WTC11 (cell line): Measurements from ENCODE around the gene TECR. TPM values are rescaled to one million over a fixed set of nuclear protein-coding genes. Genes with fewer than 3 reads are reported as not detected.

Source experiments
- ATAC-seq: fragments of 200-7000 bp; cut with Tn5 transposase; 2 replicates; pipeline ENCODE4 v1.10.0; 2021; ENCODE audit warnings: mild to moderate bottlenecking, moderate library complexity
- CTCF ChIA-PET: fragments of 300-600 bp; sonication (Branson Sonifier 250); formaldehyde crosslinking; loops from one replicate; lab custom pipeline; 2021; ENCODE audit warnings: antibody characterized with exemption; lab: Charles Lee
- POLR2A ChIA-PET: fragments of 350-600 bp; sonication (Branson Sonifier 250); formaldehyde crosslinking; loops from one replicate; lab custom pipeline; 2021; ENCODE audit warnings: antibody characterized with exemption; lab: Charles Lee
- DNase-seq: peaks from one replicate; pipeline ENCODE4 v3.0.0; 2021; ENCODE audit warnings: low spot score
- H3K27ac Mint-ChIP-seq: 2 replicates; pipeline ENCODE4 v1.8.0; 2021; ENCODE audit warnings: mixed read lengths
- H3K27me3 Mint-ChIP-seq: 2 replicates; pipeline ENCODE4 v1.8.0; 2021; ENCODE audit warnings: low read depth, mild to moderate bottlenecking, moderate library complexity, mixed read lengths
- H3K36me3 Mint-ChIP-seq: 2 replicates; pipeline ENCODE4 v1.8.0; 2021; ENCODE audit warnings: mixed read lengths
- H3K4me1 Mint-ChIP-seq: 2 replicates; pipeline ENCODE4 v1.8.0; 2022; ENCODE audit warnings: mixed read lengths
- H3K4me3 Mint-ChIP-seq: 2 replicates; pipeline ENCODE4 v1.8.0; 2021; ENCODE audit warnings: mild to moderate bottlenecking, moderate library complexity, mixed read lengths
- H3K9me3 Mint-ChIP-seq: 2 replicates; pipeline ENCODE4 v1.8.0; 2021; ENCODE audit warnings: mixed read lengths
- CREB1 ChIP-seq: sonication (generic); formaldehyde crosslinking; IDR thresholded peaks from 2 replicates; pipeline ENCODE4 v1.8.0; 2023; ENCODE audit warnings: mild to moderate bottlenecking, missing genetic modification reagents
- ESRRA ChIP-seq: sonication (generic); formaldehyde crosslinking; IDR thresholded peaks from 2 replicates; pipeline ENCODE4 v1.8.1; 2022; ENCODE audit warnings: mild to moderate bottlenecking, missing genetic modification reagents, borderline replicate concordance
- HMGA2 ChIP-seq: fragments of 250-450 bp; sonication (Bioruptor Pico); IDR thresholded peaks from 2 replicates; pipeline ENCODE4 v1.4.0; 2021; ENCODE audit warnings: mild to moderate bottlenecking, moderate library complexity
- IRF2 ChIP-seq: sonication (generic); formaldehyde crosslinking; IDR thresholded peaks from 2 replicates; pipeline ENCODE4 v1.8.0; 2022; ENCODE audit warnings: low read depth, missing genetic modification reagents, borderline replicate concordance
- JAZF1 ChIP-seq: fragments of 250-450 bp; sonication (Bioruptor Pico); IDR thresholded peaks from 2 replicates; pipeline ENCODE4 v1.9.0; 2021; ENCODE audit warnings: moderate library complexity, mild to moderate bottlenecking, inconsistent platforms
- PRRX2 ChIP-seq: fragments of 250-450 bp; sonication (Bioruptor Pico); IDR thresholded peaks from 2 replicates; pipeline ENCODE4 v1.8.0; 2021; ENCODE audit warnings: mild to moderate bottlenecking
- RORB ChIP-seq: fragments of 250-450 bp; sonication (Bioruptor Pico); IDR thresholded peaks from 2 replicates; pipeline ENCODE4 v1.9.0; 2021; ENCODE audit warnings: mild to moderate bottlenecking
- SMAD3 ChIP-seq: sonication (generic); formaldehyde crosslinking; IDR thresholded peaks from 2 replicates; pipeline ENCODE4 v1.8.0; 2022; ENCODE audit warnings: missing genetic modification reagents, mild to moderate bottlenecking, borderline replicate concordance
- SMAD4 ChIP-seq: sonication (generic); formaldehyde crosslinking; IDR thresholded peaks from 2 replicates; pipeline ENCODE4 v1.8.0; 2022; ENCODE audit warnings: mild to moderate bottlenecking, missing genetic modification reagents
- SOX15 ChIP-seq: fragments of 250-450 bp; sonication (Bioruptor Pico); IDR thresholded peaks from 2 replicates; pipeline ENCODE4 v1.9.0; 2021; ENCODE audit warnings: mild to moderate bottlenecking
- SP1 ChIP-seq: sonication (generic); formaldehyde crosslinking; conservative IDR thresholded peaks from 2 replicates; pipeline ENCODE4 v1.8.1; 2022; ENCODE audit warnings: missing genetic modification reagents
- TCF7 ChIP-seq: sonication (generic); formaldehyde crosslinking; IDR thresholded peaks from 2 replicates; pipeline ENCODE4 v1.8.0; 2022; ENCODE audit warnings: mild to moderate bottlenecking, low read depth, missing genetic modification reagents, moderate library complexity
- TEAD1 ChIP-seq: sonication (generic); formaldehyde crosslinking; IDR thresholded peaks from 2 replicates; pipeline ENCODE4 v1.8.0; 2022; ENCODE audit warnings: mild to moderate bottlenecking, missing genetic modification reagents
- ZNF671 ChIP-seq: fragments of 250-450 bp; sonication (Bioruptor Pico); IDR thresholded peaks from 2 replicates; pipeline ENCODE4 v1.8.0; 2021; ENCODE audit warnings: mild to moderate bottlenecking
- total RNA-seq: library from RNA; stranded (reverse); gene quantifications from 3 replicates; pipeline ENCODE4 v1.2.3, GENCODE V29; 2021
- TF ChIP-seq, protein P1 (sequence below): sonication (generic); formaldehyde crosslinking; IDR thresholded peaks from 2 replicates; pipeline ENCODE4 v1.8.1; 2023; ENCODE audit warnings: mild to moderate bottlenecking, missing genetic modification reagents, moderate library complexity
- TF ChIP-seq, protein P2 (sequence below): sonication (generic); formaldehyde crosslinking; conservative IDR thresholded peaks from 2 replicates; pipeline ENCODE4 v1.8.1; 2023; ENCODE audit warnings: mild to moderate bottlenecking, low read depth, missing genetic modification reagents, moderate library complexity
- TF ChIP-seq, protein P3 (sequence below): sonication (generic); formaldehyde crosslinking; IDR thresholded peaks from 2 replicates; pipeline ENCODE4 v1.8.0; 2023; ENCODE audit warnings: missing genetic modification reagents, mild to moderate bottlenecking, borderline replicate concordance
- TF ChIP-seq, protein P4 (sequence below): sonication (generic); formaldehyde crosslinking; IDR thresholded peaks from 2 replicates; pipeline ENCODE4 v1.8.1; 2023; ENCODE audit warnings: mild to moderate bottlenecking, missing genetic modification reagents
- TF ChIP-seq, protein P5 (sequence below): sonication (generic); formaldehyde crosslinking; IDR thresholded peaks from 2 replicates; pipeline ENCODE4 v1.8.0; 2023; ENCODE audit warnings: missing genetic modification reagents
- TF ChIP-seq, protein P6 (sequence below): sonication (generic); formaldehyde crosslinking; IDR thresholded peaks from 2 replicates; pipeline ENCODE4 v1.8.1; 2022; ENCODE audit warnings: mild to moderate bottlenecking, moderate library complexity, missing genetic modification reagents
- TF ChIP-seq, protein P7 (sequence below): fragments of 250-450 bp; sonication (Bioruptor Pico); IDR thresholded peaks from 2 replicates; pipeline ENCODE4 v1.9.0; 2021; ENCODE audit warnings: mild to moderate bottlenecking
- TF ChIP-seq, protein P8 (sequence below): sonication (generic); formaldehyde crosslinking; IDR thresholded peaks from 2 replicates; pipeline ENCODE4 v1.8.1; 2022; ENCODE audit warnings: low read depth, missing genetic modification reagents, borderline replicate concordance

Gene TECR
- total RNA-seq, 1 experiment from 2014 or later = 161 TPM

DNA sequence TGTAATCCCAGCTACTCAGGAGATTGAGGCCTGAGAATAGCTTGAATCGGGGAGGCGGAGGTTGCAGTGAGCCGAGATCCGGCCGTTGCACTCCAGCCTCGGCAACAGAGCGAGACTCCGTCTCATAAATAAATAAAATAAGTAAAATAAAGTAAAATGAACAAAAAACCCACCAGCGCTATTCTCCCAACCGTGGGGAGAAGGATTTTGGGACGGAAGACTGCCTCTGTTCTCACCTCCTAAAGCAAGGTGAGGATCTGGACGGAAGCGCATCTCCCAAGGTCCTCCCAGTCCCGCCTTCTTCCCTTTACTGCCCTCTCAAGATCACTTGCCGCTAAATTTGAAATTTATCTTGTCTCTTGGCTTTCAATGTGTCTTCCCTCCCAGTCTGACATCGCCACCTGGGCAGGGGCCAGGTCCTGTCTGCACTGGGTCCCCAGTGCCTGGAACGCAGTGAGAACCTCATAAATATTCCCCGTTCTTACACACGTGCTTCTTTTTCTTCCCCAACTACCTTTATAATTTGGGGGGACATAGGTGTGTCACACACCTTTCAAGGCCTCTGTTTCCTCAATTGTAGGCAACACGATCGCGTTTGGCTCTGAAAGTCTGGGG, 10.0 kb upstream of the TECR start:
- no peak for ATAC-seq
- TF ChIP-seq, protein P1, sequence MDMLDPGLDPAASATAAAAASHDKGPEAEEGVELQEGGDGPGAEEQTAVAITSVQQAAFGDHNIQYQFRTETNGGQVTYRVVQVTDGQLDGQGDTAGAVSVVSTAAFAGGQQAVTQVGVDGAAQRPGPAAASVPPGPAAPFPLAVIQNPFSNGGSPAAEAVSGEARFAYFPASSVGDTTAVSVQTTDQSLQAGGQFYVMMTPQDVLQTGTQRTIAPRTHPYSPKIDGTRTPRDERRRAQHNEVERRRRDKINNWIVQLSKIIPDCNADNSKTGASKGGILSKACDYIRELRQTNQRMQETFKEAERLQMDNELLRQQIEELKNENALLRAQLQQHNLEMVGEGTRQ = no peak
- TF ChIP-seq RORB (no peak), PRRX2 (no peak), CREB1 (CRISPR knock-in tag) (no peak), ESRRA (CRISPR knock-in tag) (no peak), SP1 (no peak; the same call in 1 of the 2 replicates), SMAD3 (CRISPR knock-in tag) (no peak), JAZF1 (CRISPR knock-in tag) (no peak)
- TF ChIP-seq, protein P2, sequence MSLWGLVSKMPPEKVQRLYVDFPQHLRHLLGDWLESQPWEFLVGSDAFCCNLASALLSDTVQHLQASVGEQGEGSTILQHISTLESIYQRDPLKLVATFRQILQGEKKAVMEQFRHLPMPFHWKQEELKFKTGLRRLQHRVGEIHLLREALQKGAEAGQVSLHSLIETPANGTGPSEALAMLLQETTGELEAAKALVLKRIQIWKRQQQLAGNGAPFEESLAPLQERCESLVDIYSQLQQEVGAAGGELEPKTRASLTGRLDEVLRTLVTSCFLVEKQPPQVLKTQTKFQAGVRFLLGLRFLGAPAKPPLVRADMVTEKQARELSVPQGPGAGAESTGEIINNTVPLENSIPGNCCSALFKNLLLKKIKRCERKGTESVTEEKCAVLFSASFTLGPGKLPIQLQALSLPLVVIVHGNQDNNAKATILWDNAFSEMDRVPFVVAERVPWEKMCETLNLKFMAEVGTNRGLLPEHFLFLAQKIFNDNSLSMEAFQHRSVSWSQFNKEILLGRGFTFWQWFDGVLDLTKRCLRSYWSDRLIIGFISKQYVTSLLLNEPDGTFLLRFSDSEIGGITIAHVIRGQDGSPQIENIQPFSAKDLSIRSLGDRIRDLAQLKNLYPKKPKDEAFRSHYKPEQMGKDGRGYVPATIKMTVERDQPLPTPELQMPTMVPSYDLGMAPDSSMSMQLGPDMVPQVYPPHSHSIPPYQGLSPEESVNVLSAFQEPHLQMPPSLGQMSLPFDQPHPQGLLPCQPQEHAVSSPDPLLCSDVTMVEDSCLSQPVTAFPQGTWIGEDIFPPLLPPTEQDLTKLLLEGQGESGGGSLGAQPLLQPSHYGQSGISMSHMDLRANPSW (CRISPR knock-in tag) = no peak
- TF ChIP-seq, protein P3, sequence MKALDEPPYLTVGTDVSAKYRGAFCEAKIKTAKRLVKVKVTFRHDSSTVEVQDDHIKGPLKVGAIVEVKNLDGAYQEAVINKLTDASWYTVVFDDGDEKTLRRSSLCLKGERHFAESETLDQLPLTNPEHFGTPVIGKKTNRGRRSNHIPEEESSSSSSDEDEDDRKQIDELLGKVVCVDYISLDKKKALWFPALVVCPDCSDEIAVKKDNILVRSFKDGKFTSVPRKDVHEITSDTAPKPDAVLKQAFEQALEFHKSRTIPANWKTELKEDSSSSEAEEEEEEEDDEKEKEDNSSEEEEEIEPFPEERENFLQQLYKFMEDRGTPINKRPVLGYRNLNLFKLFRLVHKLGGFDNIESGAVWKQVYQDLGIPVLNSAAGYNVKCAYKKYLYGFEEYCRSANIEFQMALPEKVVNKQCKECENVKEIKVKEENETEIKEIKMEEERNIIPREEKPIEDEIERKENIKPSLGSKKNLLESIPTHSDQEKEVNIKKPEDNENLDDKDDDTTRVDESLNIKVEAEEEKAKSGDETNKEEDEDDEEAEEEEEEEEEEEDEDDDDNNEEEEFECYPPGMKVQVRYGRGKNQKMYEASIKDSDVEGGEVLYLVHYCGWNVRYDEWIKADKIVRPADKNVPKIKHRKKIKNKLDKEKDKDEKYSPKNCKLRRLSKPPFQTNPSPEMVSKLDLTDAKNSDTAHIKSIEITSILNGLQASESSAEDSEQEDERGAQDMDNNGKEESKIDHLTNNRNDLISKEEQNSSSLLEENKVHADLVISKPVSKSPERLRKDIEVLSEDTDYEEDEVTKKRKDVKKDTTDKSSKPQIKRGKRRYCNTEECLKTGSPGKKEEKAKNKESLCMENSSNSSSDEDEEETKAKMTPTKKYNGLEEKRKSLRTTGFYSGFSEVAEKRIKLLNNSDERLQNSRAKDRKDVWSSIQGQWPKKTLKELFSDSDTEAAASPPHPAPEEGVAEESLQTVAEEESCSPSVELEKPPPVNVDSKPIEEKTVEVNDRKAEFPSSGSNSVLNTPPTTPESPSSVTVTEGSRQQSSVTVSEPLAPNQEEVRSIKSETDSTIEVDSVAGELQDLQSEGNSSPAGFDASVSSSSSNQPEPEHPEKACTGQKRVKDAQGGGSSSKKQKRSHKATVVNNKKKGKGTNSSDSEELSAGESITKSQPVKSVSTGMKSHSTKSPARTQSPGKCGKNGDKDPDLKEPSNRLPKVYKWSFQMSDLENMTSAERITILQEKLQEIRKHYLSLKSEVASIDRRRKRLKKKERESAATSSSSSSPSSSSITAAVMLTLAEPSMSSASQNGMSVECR (CRISPR knock-in tag) = no peak
- TF ChIP-seq, protein P4, sequence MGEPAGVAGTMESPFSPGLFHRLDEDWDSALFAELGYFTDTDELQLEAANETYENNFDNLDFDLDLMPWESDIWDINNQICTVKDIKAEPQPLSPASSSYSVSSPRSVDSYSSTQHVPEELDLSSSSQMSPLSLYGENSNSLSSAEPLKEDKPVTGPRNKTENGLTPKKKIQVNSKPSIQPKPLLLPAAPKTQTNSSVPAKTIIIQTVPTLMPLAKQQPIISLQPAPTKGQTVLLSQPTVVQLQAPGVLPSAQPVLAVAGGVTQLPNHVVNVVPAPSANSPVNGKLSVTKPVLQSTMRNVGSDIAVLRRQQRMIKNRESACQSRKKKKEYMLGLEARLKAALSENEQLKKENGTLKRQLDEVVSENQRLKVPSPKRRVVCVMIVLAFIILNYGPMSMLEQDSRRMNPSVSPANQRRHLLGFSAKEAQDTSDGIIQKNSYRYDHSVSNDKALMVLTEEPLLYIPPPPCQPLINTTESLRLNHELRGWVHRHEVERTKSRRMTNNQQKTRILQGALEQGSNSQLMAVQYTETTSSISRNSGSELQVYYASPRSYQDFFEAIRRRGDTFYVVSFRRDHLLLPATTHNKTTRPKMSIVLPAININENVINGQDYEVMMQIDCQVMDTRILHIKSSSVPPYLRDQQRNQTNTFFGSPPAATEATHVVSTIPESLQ = no peak
- TF ChIP-seq, protein P5, sequence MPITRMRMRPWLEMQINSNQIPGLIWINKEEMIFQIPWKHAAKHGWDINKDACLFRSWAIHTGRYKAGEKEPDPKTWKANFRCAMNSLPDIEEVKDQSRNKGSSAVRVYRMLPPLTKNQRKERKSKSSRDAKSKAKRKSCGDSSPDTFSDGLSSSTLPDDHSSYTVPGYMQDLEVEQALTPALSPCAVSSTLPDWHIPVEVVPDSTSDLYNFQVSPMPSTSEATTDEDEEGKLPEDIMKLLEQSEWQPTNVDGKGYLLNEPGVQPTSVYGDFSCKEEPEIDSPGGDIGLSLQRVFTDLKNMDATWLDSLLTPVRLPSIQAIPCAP (CRISPR knock-in tag) = no peak
- TF ChIP-seq, all 79 proteins: peak for 0
- Mint-ChIP-seq H3K4me1 (peaks cover 27% of the 10 kb centered on the region), H3K36me3 (peaks cover 25% of the 10 kb centered on the region), H3K27ac (peak overlapping the region; percentile 96), H3K9me3 (no peaks in the 10 kb centered on the region), H3K27me3 (no peaks in the 10 kb centered on the region), H3K4me3 (peak overlapping the region; percentile 71)
- POLR2A ChIA-PET = interaction anchor here (0.7 to 1.3 kb wide), 2 partner anchors 17 to 19 kb away, joined by 3 read pairs; no protein-coding TSS in a partner anchor
- CTCF ChIA-PET = interaction anchor here (1.5 kb wide), 1 partner anchor 9 kb away, joined by 3 read pairs; no protein-coding TSS in a partner anchor
- no peak for DNase-seq

DNA sequence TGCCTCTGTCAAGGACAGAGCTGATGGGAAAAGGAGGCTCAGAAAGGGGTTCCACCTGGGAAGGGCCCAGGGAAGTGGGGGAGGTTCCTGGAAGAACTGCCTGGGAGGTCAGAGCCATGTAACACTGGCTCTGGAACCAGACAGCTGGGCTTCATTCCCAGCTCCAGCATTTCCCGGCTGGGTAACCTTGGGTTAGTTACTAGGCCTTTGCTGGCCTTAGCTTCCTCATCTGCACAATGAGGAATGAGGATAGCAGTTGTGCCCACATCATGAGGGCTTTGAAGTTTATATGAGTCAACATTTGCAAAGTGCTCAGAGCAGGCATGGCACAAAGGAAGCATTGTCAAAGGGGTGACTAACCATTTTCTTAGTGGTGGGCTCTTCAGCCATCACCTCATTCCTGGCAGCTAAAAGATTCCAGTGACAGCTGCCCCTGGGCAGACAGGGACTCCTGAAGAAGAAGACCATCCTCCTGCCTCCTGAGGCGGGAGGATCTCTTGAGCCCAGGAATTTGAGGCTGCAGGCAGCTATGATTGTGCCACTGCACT, 9.5 kb upstream of the TECR start:
- CTCF ChIA-PET = no interaction called here
- ATAC-seq = no peak
- no peaks in the 10 kb centered on the region for H3K27me3 Mint-ChIP-seq

More for the DNA sequence above, 9.5 kb upstream of the TECR start:
- DNase-seq = no peak
- no peaks in the 10 kb centered on the region for H3K9me3 Mint-ChIP-seq
- TF ChIP-seq SMAD4 = no peak
- no peak for TF ChIP-seq TCF7 (CRISPR knock-in tag)
- TF ChIP-seq TEAD1 (CRISPR knock-in tag) = no peak
- TF ChIP-seq, protein P6, sequence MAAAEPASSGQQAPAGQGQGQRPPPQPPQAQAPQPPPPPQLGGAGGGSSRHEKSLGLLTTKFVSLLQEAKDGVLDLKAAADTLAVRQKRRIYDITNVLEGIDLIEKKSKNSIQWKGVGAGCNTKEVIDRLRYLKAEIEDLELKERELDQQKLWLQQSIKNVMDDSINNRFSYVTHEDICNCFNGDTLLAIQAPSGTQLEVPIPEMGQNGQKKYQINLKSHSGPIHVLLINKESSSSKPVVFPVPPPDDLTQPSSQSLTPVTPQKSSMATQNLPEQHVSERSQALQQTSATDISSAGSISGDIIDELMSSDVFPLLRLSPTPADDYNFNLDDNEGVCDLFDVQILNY (CRISPR knock-in tag) = no peak
- TF ChIP-seq HMGA2 (CRISPR knock-in tag) = no peak
- TF ChIP-seq ZNF671 (CRISPR knock-in tag) = no peak
- no peak for TF ChIP-seq RORB
- TF ChIP-seq, protein P7, sequence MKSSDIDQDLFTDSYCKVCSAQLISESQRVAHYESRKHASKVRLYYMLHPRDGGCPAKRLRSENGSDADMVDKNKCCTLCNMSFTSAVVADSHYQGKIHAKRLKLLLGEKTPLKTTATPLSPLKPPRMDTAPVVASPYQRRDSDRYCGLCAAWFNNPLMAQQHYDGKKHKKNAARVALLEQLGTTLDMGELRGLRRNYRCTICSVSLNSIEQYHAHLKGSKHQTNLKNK (CRISPR knock-in tag) = no peak
- TF ChIP-seq, protein P8, sequence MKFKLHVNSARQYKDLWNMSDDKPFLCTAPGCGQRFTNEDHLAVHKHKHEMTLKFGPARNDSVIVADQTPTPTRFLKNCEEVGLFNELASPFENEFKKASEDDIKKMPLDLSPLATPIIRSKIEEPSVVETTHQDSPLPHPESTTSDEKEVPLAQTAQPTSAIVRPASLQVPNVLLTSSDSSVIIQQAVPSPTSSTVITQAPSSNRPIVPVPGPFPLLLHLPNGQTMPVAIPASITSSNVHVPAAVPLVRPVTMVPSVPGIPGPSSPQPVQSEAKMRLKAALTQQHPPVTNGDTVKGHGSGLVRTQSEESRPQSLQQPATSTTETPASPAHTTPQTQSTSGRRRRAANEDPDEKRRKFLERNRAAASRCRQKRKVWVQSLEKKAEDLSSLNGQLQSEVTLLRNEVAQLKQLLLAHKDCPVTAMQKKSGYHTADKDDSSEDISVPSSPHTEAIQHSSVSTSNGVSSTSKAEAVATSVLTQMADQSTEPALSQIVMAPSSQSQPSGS (CRISPR knock-in tag) = no peak
- no peak for TF ChIP-seq IRF2 (CRISPR knock-in tag)
- no peak for TF ChIP-seq SOX15
- POLR2A ChIA-PET = no interaction called here
- peaks cover 27% of the 10 kb centered on the region for H3K4me1 Mint-ChIP-seq
- H3K27ac Mint-ChIP-seq = peak overlapping the region; percentile 96
- H3K4me3 Mint-ChIP-seq = peak overlapping the region; percentile 71
- peaks cover 19% of the 10 kb centered on the region for H3K36me3 Mint-ChIP-seq
